GM15510 (cell line): ENCODE measurements around the gene USP6NL.

Source experiments
- POLR2A ChIP-seq: IDR thresholded peaks from 3 replicates; pipeline ENCODE4 v1.6.1; 2011; ENCODE audit warnings: borderline replicate concordance; ENCODE audit not compliant: insufficient read length; ENCODE audit errors: extremely low read depth

The USP6NL gene

GRCh38 chr10:11611248-11612020 is at the start of gene USP6NL:
Gene USP6NL, minus strand, starts transcription at chr10:11611650. Its CDS starts 14,016 bp downstream, at chr10:11597634.
- peak; percentile 78 for TF ChIP-seq POLR2A

- TF ChIP-seq POLR2A, result no peak
These were observed 47.4 kb upstream of the USP6NL start for GRCh38 chr10:11658801-11659368.

DNA sequence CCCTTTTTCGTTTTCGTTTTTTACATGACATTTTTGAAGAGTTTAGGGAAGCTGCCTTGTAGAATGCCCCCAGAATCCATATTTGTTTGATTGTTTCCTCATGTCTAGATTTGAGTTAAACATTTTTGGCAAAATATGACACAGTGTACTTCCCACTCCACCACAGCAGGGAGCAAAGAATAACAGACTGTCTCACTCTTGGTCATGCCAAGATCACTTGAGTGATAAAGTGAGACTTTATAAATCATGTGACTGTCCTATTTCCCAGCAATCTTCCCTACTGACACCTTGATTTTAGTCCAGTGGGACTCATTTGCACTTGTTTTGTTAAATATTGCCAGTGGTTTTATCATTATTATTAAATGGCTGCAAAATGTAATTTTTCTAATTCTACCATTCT is 44.4 kb upstream of the USP6NL start:
- TF ChIP-seq POLR2A, result no peak

- TF ChIP-seq POLR2A, result no peak
These were observed 43.2 kb upstream of the USP6NL start for GRCh38 chr10:11654659-11655058.

GRCh38 chr10:11653758-11654471 is 42.5 kb upstream of the USP6NL start:
- TF ChIP-seq POLR2A, result no peak

DNA sequence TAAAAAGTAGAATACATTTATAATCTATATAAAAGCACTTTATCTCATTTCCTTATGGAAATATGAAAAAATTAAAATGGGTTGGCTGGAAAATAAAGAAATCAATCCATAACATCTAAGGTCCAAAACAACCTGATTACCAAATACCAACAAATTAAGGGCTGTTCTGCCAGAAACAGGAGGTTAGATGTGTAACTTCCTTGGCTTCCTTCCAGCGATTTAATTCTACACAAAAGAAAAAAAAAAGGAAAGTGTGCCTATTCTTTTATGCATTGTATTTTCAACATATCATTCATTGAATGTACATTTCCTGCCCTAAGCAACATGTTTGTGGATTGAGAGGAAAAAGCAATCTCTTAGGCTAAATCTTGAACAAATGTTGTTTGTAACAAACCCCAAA is 36.2 kb upstream of the USP6NL start:
- no peak for TF ChIP-seq POLR2A

DNA sequence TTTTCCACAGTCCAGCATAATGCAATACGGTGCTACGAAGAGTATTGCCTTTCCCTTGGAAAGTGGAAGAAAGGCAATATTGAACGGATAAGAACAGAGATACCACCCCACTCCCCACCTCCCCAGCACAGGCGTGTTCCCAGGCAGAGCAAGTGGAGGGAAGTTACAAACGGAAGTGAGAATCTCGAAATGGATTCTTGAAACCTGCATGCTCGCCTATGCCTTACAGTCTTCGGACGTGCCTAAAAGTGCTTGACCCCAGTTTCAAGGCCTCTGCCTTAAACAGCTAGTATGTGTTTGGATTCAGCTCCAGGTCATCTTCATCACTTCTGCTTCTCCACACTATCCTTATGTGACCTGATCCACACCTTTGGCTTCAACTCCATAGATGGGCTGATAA is 35.0 kb upstream of the USP6NL start:
- TF ChIP-seq POLR2A, result no peak

GRCh38 chr10:11643039-11643438 is 31.6 kb upstream of the USP6NL start:
- TF ChIP-seq POLR2A, result no peak

DNA sequence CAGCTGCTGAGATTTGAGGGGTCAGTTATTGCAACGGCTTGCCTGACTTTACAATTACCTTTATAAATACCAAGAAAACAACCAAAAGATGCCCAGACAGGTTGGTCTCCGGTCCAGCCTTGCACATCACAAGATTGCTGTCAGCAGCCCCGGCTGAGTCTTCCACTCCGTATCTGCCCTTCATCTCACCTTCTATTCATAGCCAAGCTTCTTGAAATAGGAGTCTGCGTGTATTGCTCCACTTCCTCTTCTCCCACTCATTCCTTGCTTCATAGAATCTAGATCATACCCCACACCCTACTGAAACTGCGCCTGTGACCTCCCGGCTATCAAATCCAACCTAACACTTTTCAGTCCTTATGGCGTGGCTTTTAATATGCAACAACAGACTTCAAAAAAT is 31.1 kb upstream of the USP6NL start:
- no peak for TF ChIP-seq POLR2A

GRCh38 chr10:11639849-11640764 is 28.7 kb upstream of the USP6NL start:
- no peak for TF ChIP-seq POLR2A

DNA sequence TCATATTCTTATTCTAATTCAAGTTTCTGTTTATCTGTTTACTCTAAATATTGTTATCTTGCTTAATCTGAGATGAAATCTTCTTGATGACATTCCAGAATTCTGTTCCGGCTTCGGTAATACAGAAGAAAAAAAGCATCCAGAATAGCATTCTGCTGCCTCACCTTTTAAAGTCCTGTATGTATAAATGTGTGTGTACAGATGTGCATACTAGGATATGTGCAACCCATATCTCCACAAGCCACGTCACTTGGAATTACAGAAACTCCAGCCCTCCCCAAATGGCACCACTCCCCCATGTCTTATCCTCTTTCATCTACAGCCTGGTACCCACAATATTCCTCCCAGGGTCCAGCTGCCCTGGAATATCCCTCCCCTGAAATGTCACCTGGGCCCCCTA is 27.9 kb upstream of the USP6NL start:
- no peak for TF ChIP-seq POLR2A

DNA sequence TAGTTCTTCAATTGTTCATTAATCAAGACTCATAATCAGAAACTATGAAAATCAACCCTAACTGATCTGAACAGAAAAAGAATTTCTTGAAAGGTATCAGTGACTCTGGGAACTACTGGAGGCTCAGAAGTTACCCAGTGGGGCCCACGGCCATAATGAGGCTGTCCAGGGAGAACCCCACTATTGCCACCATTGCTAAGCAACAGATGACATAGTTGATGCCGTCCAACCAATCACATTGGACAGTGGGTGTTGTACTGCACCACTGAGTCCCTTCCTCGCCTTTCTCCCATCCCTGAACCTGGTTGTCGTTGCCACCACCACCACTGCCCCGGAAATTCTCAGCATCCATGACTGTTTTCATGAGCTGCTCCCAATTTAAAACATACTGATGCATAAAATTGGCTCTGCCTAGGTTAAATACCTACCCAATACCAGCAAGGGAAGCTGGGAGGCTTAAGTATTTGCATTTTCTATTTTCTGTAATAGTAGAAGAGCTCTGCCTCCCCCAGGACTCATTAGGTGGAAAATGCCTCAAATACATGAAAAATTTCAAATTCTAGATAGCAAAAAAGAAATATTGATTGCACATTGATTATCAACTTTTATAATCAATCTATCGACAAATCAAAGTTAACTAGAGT is 26.7 kb upstream of the USP6NL start:
- no peak for TF ChIP-seq POLR2A

DNA sequence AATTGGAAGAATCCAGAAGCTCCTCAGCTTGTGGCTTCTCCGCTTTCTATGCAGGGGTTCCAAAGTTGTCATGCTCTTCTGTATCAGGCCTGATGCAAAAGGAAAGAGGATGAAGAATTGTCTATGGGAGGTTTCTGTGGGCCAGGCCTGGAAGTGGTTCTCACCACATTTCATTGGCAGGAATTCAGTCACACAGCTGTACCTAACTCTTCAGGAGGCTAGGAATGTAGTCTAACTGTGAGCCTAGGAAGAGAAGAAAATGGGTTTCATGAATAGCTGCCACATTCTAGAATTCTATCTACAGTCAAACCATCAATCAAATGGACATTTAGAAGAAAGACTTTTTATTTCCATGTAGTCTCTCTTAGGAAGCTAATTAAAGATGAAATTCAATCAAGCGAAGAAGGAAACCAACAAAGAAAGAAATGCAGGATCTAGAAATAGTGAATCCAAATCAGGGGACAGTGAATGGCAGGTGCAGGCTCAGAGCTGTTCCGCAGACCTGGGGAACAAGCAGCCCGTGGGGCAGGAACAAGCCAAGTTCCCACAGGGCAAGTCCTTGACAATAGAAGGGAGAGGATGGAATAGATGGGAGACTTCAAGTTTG is 25.4 kb upstream of the USP6NL start:
- TF ChIP-seq POLR2A, result no peak
